HepG2 (cell line): ENCODE results near the gene TMEM129. TPM values are rescaled to one million over a fixed set of nuclear protein-coding genes. Genes with fewer than 3 reads are reported as not detected.
A peak's percentile ranks its signal among the peaks of the same experiment; 100 is the strongest.

Experiments used
- ATM ChIP-seq: fragments of 450-650 bp; IDR thresholded peaks from 2 replicates; pipeline ENCODE4 v1.7.1; 2017; ENCODE audit warnings: mild to moderate bottlenecking, borderline replicate concordance
- CHD4 ChIP-seq: fragments of 200-600 bp; sonication (generic); IDR thresholded peaks from 2 replicates; pipeline ENCODE4 v1.7.0; 2017; ENCODE audit warnings: mild to moderate bottlenecking, low read length, borderline replicate concordance
- FOXP4 ChIP-seq: sonication (generic); formaldehyde crosslinking; IDR thresholded peaks from 2 replicates; pipeline ENCODE4 v1.4.0; 2020; ENCODE audit warnings: missing genetic modification reagents
- HIVEP1 ChIP-seq: sonication (generic); formaldehyde crosslinking; IDR thresholded peaks from 2 replicates; pipeline ENCODE4 v1.4.0; 2020; ENCODE audit warnings: mild to moderate bottlenecking, missing genetic modification reagents
- HOXA3 ChIP-seq: sonication (generic); formaldehyde crosslinking; IDR thresholded peaks from 2 replicates; pipeline ENCODE4 v1.5.0; 2020; ENCODE audit warnings: missing genetic modification reagents
- MYNN ChIP-seq: sonication (generic); formaldehyde crosslinking; IDR thresholded peaks from 2 replicates; pipeline ENCODE4 v1.4.0; 2020; ENCODE audit warnings: mild to moderate bottlenecking, low read depth, missing genetic modification reagents
- NFATC3 ChIP-seq: sonication (generic); formaldehyde crosslinking; IDR thresholded peaks from 2 replicates; pipeline ENCODE4 v1.5.1; 2020; ENCODE audit warnings: mild to moderate bottlenecking, missing genetic modification reagents
- POLR2A ChIP-seq, 2 experiments: IDR thresholded peaks; 2 replicates each; pipeline ENCODE4 v1.6.1; 2011; ENCODE audit warnings: low read depth in 2 of 2, low read length in 2 of 2, mild to moderate bottlenecking in 1 of 2, moderate library complexity in 1 of 2; ENCODE audit not compliant: insufficient read depth in 1 of 2
- RBM39 ChIP-seq: fragments of 200-400 bp; formaldehyde crosslinking; IDR thresholded peaks from one replicate; pipeline ENCODE4 v1.6.1; 2018; ENCODE audit warnings: antibody characterized with exemption, mild to moderate bottlenecking, low read depth, low read length; ENCODE audit not compliant: poor library complexity, severe bottlenecking
- RFXANK ChIP-seq: IDR thresholded peaks from 2 replicates; pipeline ENCODE4 v1.6.1; 2016
- RORA ChIP-seq: sonication (generic); formaldehyde crosslinking; IDR thresholded peaks from 2 replicates; pipeline ENCODE4 v1.5.0; 2020; ENCODE audit warnings: mild to moderate bottlenecking, missing genetic modification reagents, moderate library complexity
- SYNCRIP ChIP-seq: fragments of 200-400 bp; formaldehyde crosslinking; IDR thresholded peaks from 2 replicates; pipeline ENCODE4 v1.6.1; 2018; ENCODE audit warnings: mild to moderate bottlenecking, low read depth, low read length; ENCODE audit not compliant: insufficient read depth
- TBX3 ChIP-seq: fragments of 450-650 bp; IDR thresholded peaks from 2 replicates; pipeline ENCODE4 v1.6.1; 2017; ENCODE audit warnings: antibody characterized with exemption, mild to moderate bottlenecking, inconsistent platforms, borderline replicate concordance
- ZNF17 ChIP-seq: sonication (generic); formaldehyde crosslinking; IDR thresholded peaks from 2 replicates; pipeline ENCODE4 v1.5.0; 2020; ENCODE audit warnings: mild to moderate bottlenecking, missing genetic modification reagents
- ZNF263 ChIP-seq: sonication (generic); formaldehyde crosslinking; IDR thresholded peaks from 2 replicates; pipeline ENCODE4 v1.4.0; 2020; ENCODE audit warnings: missing genetic modification reagents
- ZNF432 ChIP-seq: sonication (generic); formaldehyde crosslinking; IDR thresholded peaks from 2 replicates; pipeline ENCODE4 v1.5.0; 2020; ENCODE audit warnings: missing genetic modification reagents, mild to moderate bottlenecking, borderline replicate concordance
- ZNF660 ChIP-seq: sonication (generic); formaldehyde crosslinking; IDR thresholded peaks from 2 replicates; pipeline ENCODE4 v1.5.1; 2020; ENCODE audit warnings: mild to moderate bottlenecking, low read depth, missing genetic modification reagents, borderline replicate concordance
- polyA plus RNA-seq, 8 experiments: library from polyadenylated mRNA; depleted of rRNA in 3 of 8; stranded (reverse) in 7 of 8; unstranded in 1 of 8; fragments of >200 nt; fragmentation: Illumina TruSeq in 4 of 8; extraction: Trizol in 4 of 8; gene quantifications; 2 replicates each; pipeline versions ENCODE4 v1.2.1 to v1.2.3, GENCODE V29; 2011 to 2016; ENCODE audit warnings: low read depth in 4 of 8, missing spikeins in 1 of 8, mixed read lengths in 1 of 8; ENCODE audit not compliant: insufficient read depth in 1 of 8
- total RNA-seq, 5 experiments: library from RNA; depleted of rRNA; stranded (reverse); fragments of >200 nt; fragmentation: Illumina TruSeq; extraction: Trizol; gene quantifications; 2 replicates each; pipeline ENCODE4 v1.2.3, GENCODE V29; 2016; ENCODE audit warnings: low read depth in 1 of 5
- TF ChIP-seq, protein P1 (sequence below): IDR thresholded peaks from 2 replicates; pipeline ENCODE4 v1.6.1; 2016; ENCODE audit warnings: control low read depth
- TF ChIP-seq, protein P2 (sequence below): sonication (generic); formaldehyde crosslinking; IDR thresholded peaks from 2 replicates; pipeline ENCODE4 v1.4.0; 2020; ENCODE audit warnings: missing genetic modification reagents
- TF ChIP-seq, protein P3 (sequence below): sonication (generic); formaldehyde crosslinking; IDR thresholded peaks from 2 replicates; pipeline ENCODE4 v1.4.0; 2020; ENCODE audit warnings: missing genetic modification reagents
- TF ChIP-seq, protein P4 (sequence below): sonication (generic); formaldehyde crosslinking; conservative IDR thresholded peaks from 2 replicates; pipeline ENCODE4 v1.8.0; 2022; ENCODE audit warnings: low read depth, missing genetic modification reagents

The TMEM129 gene
- total and polyA plus RNA-seq, 2 of the 13 experiments (the other 11 are each of a cell fraction or from before 2014, with no cell fraction given): 19.0 to 25.8 TPM

DNA sequence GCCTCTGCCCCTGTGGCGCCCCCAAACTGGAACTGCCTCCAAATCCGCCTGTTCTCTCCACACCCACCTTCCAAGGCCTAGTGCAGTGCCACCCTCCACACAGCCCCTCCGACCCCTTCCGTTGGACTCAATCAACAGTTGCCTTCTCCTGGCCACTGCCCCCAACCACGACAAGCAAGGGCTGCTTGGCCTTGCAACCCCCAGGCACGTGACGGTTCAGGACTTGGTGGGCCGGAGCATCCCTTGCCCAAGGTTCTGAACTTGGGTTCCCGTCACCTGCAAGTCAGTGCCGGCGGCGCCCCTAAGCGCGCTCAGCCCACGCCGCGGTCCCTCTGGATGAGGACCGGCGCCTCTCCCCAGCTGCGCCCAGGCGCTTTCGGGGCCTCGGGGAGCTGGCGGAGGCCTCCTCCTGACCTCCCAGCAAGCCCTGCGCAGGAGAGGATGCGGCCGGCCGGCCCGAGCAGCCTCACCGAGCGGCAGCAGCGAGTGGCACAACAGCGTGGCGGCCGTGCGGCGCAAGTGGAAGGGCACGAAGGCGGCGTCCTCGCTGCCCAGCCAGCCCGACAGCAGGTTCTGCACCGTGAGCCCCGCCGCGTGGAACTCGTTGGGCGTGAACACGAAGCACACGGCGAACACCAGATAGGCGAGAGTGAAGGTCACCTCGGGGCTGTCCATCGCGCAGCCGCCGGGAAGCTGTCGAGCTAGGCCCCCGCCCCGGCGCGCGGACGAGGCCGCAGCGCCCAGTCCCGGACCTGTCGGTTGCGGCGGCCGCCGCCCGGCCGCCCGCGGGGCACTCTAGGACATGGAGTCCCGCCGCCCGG lies 750 bp downstream of the TMEM129 start (continued):
- TF ChIP-seq NFATC3 (CRISPR knock-in tag) (no peak), ZNF432 (CRISPR knock-in tag) (no peak), FOXP4 (CRISPR knock-in tag) (0 out of 2 replicates have a peak, but pooled peaks have one; percentile 16), HOXA3 (CRISPR knock-in tag) (0 out of 2 replicates have a peak, but pooled peaks have one; percentile 33), ATM (no peak), HIVEP1 (CRISPR knock-in tag) (peak; percentile 68; the same call in 1 of the 2 replicates), ZNF263 (CRISPR knock-in tag) (no peak), ZNF17 (CRISPR knock-in tag) (no peak), TBX3 (no peak), ZNF660 (CRISPR knock-in tag) (no peak), RORA (CRISPR knock-in tag) (no peak), POLR2A (IDR thresholded peaks at IDR 0.05; ENCODE audit: insufficient read depth in 1 of 2, low read depth in 2 of 2, low read length in 2 of 2) (no peak), RBM39 (peak; percentile 55), RFXANK (CRISPR knock-in tag) (no peak), CHD4 (no peak), SYNCRIP (no peak), MYNN (CRISPR knock-in tag) (no peak)
- TF ChIP-seq, protein P1, sequence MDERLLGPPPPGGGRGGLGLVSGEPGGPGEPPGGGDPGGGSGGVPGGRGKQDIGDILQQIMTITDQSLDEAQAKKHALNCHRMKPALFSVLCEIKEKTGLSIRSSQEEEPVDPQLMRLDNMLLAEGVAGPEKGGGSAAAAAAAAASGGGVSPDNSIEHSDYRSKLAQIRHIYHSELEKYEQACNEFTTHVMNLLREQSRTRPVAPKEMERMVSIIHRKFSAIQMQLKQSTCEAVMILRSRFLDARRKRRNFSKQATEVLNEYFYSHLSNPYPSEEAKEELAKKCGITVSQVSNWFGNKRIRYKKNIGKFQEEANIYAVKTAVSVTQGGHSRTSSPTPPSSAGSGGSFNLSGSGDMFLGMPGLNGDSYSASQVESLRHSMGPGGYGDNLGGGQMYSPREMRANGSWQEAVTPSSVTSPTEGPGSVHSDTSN (CRISPR knock-in tag): no peak
- TF ChIP-seq, protein P2, sequence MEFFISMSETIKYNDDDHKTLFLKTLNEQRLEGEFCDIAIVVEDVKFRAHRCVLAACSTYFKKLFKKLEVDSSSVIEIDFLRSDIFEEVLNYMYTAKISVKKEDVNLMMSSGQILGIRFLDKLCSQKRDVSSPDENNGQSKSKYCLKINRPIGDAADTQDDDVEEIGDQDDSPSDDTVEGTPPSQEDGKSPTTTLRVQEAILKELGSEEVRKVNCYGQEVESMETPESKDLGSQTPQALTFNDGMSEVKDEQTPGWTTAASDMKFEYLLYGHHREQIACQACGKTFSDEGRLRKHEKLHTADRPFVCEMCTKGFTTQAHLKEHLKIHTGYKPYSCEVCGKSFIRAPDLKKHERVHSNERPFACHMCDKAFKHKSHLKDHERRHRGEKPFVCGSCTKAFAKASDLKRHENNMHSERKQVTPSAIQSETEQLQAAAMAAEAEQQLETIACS (CRISPR knock-in tag): no peak
- TF ChIP-seq, protein P3, sequence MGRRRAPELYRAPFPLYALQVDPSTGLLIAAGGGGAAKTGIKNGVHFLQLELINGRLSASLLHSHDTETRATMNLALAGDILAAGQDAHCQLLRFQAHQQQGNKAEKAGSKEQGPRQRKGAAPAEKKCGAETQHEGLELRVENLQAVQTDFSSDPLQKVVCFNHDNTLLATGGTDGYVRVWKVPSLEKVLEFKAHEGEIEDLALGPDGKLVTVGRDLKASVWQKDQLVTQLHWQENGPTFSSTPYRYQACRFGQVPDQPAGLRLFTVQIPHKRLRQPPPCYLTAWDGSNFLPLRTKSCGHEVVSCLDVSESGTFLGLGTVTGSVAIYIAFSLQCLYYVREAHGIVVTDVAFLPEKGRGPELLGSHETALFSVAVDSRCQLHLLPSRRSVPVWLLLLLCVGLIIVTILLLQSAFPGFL: 0 out of 2 replicates have a peak, but pooled peaks have one; percentile 52
- TF ChIP-seq, protein P4, sequence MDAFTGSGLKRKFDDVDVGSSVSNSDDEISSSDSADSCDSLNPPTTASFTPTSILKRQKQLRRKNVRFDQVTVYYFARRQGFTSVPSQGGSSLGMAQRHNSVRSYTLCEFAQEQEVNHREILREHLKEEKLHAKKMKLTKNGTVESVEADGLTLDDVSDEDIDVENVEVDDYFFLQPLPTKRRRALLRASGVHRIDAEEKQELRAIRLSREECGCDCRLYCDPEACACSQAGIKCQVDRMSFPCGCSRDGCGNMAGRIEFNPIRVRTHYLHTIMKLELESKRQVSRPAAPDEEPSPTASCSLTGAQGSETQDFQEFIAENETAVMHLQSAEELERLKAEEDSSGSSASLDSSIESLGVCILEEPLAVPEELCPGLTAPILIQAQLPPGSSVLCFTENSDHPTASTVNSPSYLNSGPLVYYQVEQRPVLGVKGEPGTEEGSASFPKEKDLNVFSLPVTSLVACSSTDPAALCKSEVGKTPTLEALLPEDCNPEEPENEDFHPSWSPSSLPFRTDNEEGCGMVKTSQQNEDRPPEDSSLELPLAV (CRISPR knock-in tag): peak; percentile 69; the same call in 1 of the 2 replicates
